ENCODE measurements around the gene RASEF. TPM values are rescaled to one million over a fixed set of nuclear protein-coding genes. Genes with fewer than 3 reads are reported as not detected.

The RASEF gene
- total RNA-seq, 1 experiment from 2014 or later = 0.12 TPM

DNA sequence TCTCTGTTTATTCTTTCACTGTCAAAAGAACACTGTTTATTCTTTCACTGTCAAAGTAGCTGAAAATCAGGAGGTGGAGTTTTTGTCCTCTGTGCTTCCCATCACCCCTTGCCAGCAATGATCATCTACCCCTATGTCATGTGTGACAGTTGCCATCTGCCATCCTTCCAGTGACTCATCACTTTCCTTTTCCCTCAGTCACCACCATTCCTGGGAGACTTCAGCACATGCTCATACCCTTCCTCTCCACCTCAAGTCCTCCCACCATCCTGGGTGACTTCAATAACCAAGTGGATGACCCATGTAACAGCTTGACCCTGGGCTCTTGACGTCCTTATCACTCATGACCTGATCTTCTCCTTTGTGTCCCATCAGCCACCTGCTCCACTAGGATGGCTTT lies 43.3 kb upstream of the RASEF start:
- no peak overlapping the region for H3K27ac ChIP-seq (ENCODE audit: low read depth, low read length)
- H3K4me1 ChIP-seq (ENCODE audit: control insufficient read depth in 1 of 2, insufficient read depth in 2 of 2, low read length in 2 of 2) = no peaks in the 10 kb centered on the region
- ChIA-PET RAD21 (ENCODE audit: low non-redundant PET in 1 of 2, low total read pairs in 2 of 2, uncharacterized antibody in 2 of 2, unreplicated experiment in 2 of 2) (no interaction called here), CTCF (no interaction called here), POLR2A (no interaction called here)
- ATAC-seq (no peak), DNase-seq (ENCODE audit: low read depth, low spot score) (no peak)
- H3K9me2 ChIP-seq (ENCODE audit: insufficient read depth) = no peaks in the 10 kb centered on the region
- TF ChIP-seq ELF1 (IDR thresholded peaks at IDR 0.05; ENCODE audit: borderline replicate concordance, low read depth) (no peak), CBX3 (IDR thresholded peaks at IDR 0.05; ENCODE audit: low read depth) (no peak), SIN3A (IDR thresholded peaks at IDR 0.05; ENCODE audit: low read depth) (no peak), EGR1 (IDR thresholded peaks at IDR 0.05; ENCODE audit: low read depth) (no peak), SP1 (IDR thresholded peaks at IDR 0.05; ENCODE audit: low read depth) (no peak), CEBPB (IDR thresholded peaks at IDR 0.05; ENCODE audit: low read depth) (no peak)
- BruUV-seq (replicated peaks) = no TSS peak
- intact Hi-C loops (cut with micrococcal nuclease) = no loop called here
- H3K9ac ChIP-seq (ENCODE audit: low read length) = no peak overlapping the region
- H3K4me2 ChIP-seq (ENCODE audit: low read length) = no peak overlapping the region
- no peaks in the 10 kb centered on the region for H3K27me3 ChIP-seq (ENCODE audit: insufficient read depth, low read length)
- H3K4me3 ChIP-seq (replicated peaks in 1 of 2; ENCODE audit: low read depth in 1 of 2, low read length in 2 of 2) = no peak overlapping the region
- no peaks in the 10 kb centered on the region for H3K36me3 ChIP-seq (ENCODE audit: control insufficient read depth in 1 of 2, insufficient read depth in 2 of 2, low read length in 2 of 2)
- H3K79me2 ChIP-seq (ENCODE audit: insufficient read depth, low read length) = no peaks in the 10 kb centered on the region
- H4K20me1 ChIP-seq (ENCODE audit: insufficient read depth) = no peaks in the 10 kb centered on the region
- no peaks in the 10 kb centered on the region for H3K9me3 ChIP-seq (ENCODE audit: control insufficient read depth in 1 of 2, insufficient read depth in 1 of 2, low read depth in 1 of 2, low read length in 2 of 2)
- no peak overlapping the region for H2AFZ ChIP-seq (ENCODE audit: low read depth, low read length, poor library complexity, severe bottlenecking)

DNA sequence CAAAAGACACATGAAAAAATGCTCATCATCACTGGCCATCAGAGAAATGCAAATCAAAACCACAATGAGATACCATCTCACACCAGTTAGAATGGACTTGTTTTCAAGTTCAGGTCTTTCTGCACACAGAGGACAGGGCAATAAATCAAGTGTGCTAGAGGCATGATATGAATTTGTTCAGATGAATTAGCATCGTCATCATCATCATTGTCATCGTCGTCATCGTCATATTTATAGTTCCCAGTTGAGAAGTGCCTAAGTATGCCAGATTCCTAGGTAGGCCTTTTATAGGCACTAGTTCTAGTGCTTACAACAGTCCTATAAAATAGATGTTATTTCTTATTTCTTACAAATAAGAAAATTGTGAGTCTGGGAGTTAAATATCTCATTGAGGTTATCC lies 34.7 kb upstream of the RASEF start:
- TF ChIP-seq POLR2AphosphoS5 (IDR thresholded peaks at IDR 0.05; ENCODE audit: low read depth, low read length) (no peak), CEBPB (IDR thresholded peaks at IDR 0.05; ENCODE audit: low read depth) (no peak), EGR1 (IDR thresholded peaks at IDR 0.05; ENCODE audit: low read depth) (no peak), YY1 (IDR thresholded peaks at IDR 0.05; ENCODE audit: extremely low read depth, insufficient replicate concordance, low read depth, low read length) (no peak), ZNF274 (IDR thresholded peaks at IDR 0.05; ENCODE audit: low read depth, low read length) (no peak), SP1 (IDR thresholded peaks at IDR 0.05; ENCODE audit: low read depth) (no peak), TCF7L2 (IDR thresholded peaks at IDR 0.05; ENCODE audit: borderline replicate concordance, extremely low read depth, insufficient read depth, insufficient read length) (no peak), FOSL1 (IDR thresholded peaks at IDR 0.05; ENCODE audit: low read depth) (no peak), SIN3A (IDR thresholded peaks at IDR 0.05; ENCODE audit: low read depth) (no peak), ELF1 (IDR thresholded peaks at IDR 0.05; ENCODE audit: borderline replicate concordance, low read depth) (no peak), JUND (IDR thresholded peaks at IDR 0.05) (no peak)
- TF ChIP-seq, protein P1, sequence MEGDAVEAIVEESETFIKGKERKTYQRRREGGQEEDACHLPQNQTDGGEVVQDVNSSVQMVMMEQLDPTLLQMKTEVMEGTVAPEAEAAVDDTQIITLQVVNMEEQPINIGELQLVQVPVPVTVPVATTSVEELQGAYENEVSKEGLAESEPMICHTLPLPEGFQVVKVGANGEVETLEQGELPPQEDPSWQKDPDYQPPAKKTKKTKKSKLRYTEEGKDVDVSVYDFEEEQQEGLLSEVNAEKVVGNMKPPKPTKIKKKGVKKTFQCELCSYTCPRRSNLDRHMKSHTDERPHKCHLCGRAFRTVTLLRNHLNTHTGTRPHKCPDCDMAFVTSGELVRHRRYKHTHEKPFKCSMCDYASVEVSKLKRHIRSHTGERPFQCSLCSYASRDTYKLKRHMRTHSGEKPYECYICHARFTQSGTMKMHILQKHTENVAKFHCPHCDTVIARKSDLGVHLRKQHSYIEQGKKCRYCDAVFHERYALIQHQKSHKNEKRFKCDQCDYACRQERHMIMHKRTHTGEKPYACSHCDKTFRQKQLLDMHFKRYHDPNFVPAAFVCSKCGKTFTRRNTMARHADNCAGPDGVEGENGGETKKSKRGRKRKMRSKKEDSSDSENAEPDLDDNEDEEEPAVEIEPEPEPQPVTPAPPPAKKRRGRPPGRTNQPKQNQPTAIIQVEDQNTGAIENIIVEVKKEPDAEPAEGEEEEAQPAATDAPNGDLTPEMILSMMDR (IDR thresholded peaks at IDR 0.05 in 2 of 3, conservative IDR thresholded peaks at IDR 0.05 in 1 of 3; ENCODE audit: borderline replicate concordance in 1 of 3, insufficient read depth in 1 of 3, low read depth in 2 of 3, low read length in 2 of 3) = no peak
- TF ChIP-seq, protein P2, sequence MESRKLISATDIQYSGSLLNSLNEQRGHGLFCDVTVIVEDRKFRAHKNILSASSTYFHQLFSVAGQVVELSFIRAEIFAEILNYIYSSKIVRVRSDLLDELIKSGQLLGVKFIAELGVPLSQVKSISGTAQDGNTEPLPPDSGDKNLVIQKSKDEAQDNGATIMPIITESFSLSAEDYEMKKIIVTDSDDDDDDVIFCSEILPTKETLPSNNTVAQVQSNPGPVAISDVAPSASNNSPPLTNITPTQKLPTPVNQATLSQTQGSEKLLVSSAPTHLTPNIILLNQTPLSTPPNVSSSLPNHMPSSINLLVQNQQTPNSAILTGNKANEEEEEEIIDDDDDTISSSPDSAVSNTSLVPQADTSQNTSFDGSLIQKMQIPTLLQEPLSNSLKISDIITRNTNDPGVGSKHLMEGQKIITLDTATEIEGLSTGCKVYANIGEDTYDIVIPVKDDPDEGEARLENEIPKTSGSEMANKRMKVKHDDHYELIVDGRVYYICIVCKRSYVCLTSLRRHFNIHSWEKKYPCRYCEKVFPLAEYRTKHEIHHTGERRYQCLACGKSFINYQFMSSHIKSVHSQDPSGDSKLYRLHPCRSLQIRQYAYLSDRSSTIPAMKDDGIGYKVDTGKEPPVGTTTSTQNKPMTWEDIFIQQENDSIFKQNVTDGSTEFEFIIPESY (IDR thresholded peaks at IDR 0.05; ENCODE audit: extremely low read depth, insufficient replicate concordance, low read length) = no peak
- no peak for ATAC-seq
- no peak overlapping the region for H3K4me2 ChIP-seq (ENCODE audit: low read length)
- no peaks in the 10 kb centered on the region for H4K20me1 ChIP-seq (ENCODE audit: insufficient read depth)
- ChIA-PET POLR2A (no interaction called here), RAD21 (ENCODE audit: low non-redundant PET in 1 of 2, low total read pairs in 2 of 2, uncharacterized antibody in 2 of 2, unreplicated experiment in 2 of 2) (no interaction called here), CTCF (no interaction called here)
- DNase-seq (ENCODE audit: low read depth, low spot score) = no peak
- no TSS peak for BruUV-seq (replicated peaks)
- intact Hi-C loops (cut with micrococcal nuclease) = no loop called here
- no peaks in the 10 kb centered on the region for H3K9me2 ChIP-seq (ENCODE audit: insufficient read depth)
- no peaks in the 10 kb centered on the region for H3K4me1 ChIP-seq (ENCODE audit: control insufficient read depth in 1 of 2, insufficient read depth in 2 of 2, low read length in 2 of 2)
- H3K4me3 ChIP-seq (replicated peaks in 1 of 2; ENCODE audit: low read depth in 1 of 2, low read length in 2 of 2) = no peak overlapping the region
- H3K9me3 ChIP-seq (ENCODE audit: control insufficient read depth in 1 of 2, insufficient read depth in 1 of 2, low read depth in 1 of 2, low read length in 2 of 2) = no peaks in the 10 kb centered on the region
- H3K9ac ChIP-seq (ENCODE audit: low read length) = no peak overlapping the region
- no peaks in the 10 kb centered on the region for H3K36me3 ChIP-seq (ENCODE audit: control insufficient read depth in 1 of 2, insufficient read depth in 2 of 2, low read length in 2 of 2)
- no peaks in the 10 kb centered on the region for H3K79me2 ChIP-seq (ENCODE audit: insufficient read depth, low read length)
- H3K27ac ChIP-seq (ENCODE audit: low read depth, low read length) = no peak overlapping the region
- H2AFZ ChIP-seq (ENCODE audit: low read depth, low read length, poor library complexity, severe bottlenecking) = no peak overlapping the region
- H3K27me3 ChIP-seq (ENCODE audit: insufficient read depth, low read length) = no peaks in the 10 kb centered on the region
